GM19043 (cell line): Measurements from ENCODE around the gene GOLGA8T.
"Not testable (repeated sequence)": the region's sequence is repeated elsewhere in the genome, so short reads cannot be mapped to it uniquely, and the experiment has no call there.

ENCODE experiments used
- ATAC-seq: cut with Tn5 transposase; IDR thresholded peaks from one replicate; pipeline ENCODE4 v1.9.1; 2021; ENCODE audit warnings: low read depth; ENCODE audit not compliant: unreplicated experiment

The GOLGA8T gene

DNA sequence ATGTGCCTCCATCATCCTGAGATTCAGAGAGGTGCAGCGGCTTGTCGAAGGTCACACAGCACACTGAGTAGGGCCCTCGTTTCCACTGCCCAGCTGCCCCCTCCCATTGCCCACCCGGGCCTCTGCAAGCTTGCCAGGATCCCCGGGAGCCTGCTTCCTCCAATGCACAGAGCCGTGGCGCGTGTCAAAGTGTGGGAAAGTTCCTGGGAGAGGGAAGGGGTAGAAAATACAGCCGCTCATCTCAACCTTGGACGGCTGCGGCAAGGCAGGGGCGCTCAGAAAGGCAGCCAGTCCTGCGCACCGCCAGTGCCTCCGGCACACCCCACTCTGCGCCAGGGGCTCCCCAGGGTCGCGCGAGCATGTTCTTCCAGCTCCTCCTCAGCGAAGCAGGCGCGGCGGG lies 56.3 kb downstream of the GOLGA8T start:
- ATAC-seq: not testable (repeated sequence)

DNA sequence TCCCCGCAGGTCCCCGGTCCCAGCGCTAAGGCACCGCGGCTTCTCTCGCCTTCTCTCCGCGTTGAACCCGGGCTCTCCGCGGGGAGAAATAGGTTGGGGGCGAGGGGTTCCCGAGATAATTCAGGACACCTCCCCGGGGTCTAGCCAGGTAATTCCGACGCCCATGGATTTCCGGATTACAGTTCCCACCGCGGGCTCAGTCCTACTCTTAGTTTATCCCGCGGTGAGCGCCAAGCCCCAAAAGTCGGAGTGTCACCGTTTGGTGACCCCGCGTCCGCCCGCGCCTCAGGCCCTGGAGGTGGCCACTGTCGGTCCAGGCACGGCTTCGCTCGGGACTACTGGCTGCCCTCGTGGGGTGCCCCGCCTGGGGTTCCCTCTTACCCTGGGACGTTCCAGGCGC lies 56.8 kb downstream of the GOLGA8T start:
- ATAC-seq: not testable (repeated sequence)

GRCh38 chr15:30192119-30192745 lies 57.4 kb downstream of the GOLGA8T start:
- not testable (repeated sequence) for ATAC-seq

GRCh38 chr15:30192892-30193291 lies 58.0 kb downstream of the GOLGA8T start:
- ATAC-seq: not testable (repeated sequence)
